ENCODE results near the gene GGTLC2.
"Not testable (repeated sequence)": the region's sequence is repeated elsewhere in the genome, so short reads cannot be mapped to it uniquely, and the experiment has no call there.

The GGTLC2 gene

GRCh38 chr22:22638313-22638712 lies 6.1 kb upstream of the GGTLC2 start:
- not testable (repeated sequence) for DNase-seq

GRCh38 chr22:22642255-22642654 lies 2.2 kb upstream of the GGTLC2 start:
- not testable (repeated sequence) for DNase-seq

- DNase-seq, result not testable (repeated sequence)
Observed at GRCh38 chr22:22645969-22646368, 1.6 kb downstream of the GGTLC2 start.

- not testable (repeated sequence) for DNase-seq
Observed at GRCh38 chr22:22647952-22648351, 3.5 kb downstream of the GGTLC2 start.

- not testable (repeated sequence) for DNase-seq
Observed at GRCh38 chr22:22648863-22649536, 4.6 kb downstream of the GGTLC2 start.

GRCh38 chr22:22649761-22650160 lies 5.3 kb downstream of the GGTLC2 start:
- DNase-seq, result not testable (repeated sequence)

- not testable (repeated sequence) for DNase-seq
Observed at GRCh38 chr22:22650398-22650797, 6.0 kb downstream of the GGTLC2 start.

- not testable (repeated sequence) for DNase-seq
Observed at GRCh38 chr22:22650803-22651515, 6.5 kb downstream of the GGTLC2 start.

GRCh38 chr22:22651593-22651992 lies 7.2 kb downstream of the GGTLC2 start:
- not testable (repeated sequence) for DNase-seq

- DNase-seq, result not testable (repeated sequence)
Observed at GRCh38 chr22:22652102-22652501, 7.7 kb downstream of the GGTLC2 start.

- not testable (repeated sequence) for DNase-seq
Observed at GRCh38 chr22:22652573-22652972, 8.2 kb downstream of the GGTLC2 start.

GRCh38 chr22:22653677-22654381 lies 9.4 kb downstream of the GGTLC2 start:
- DNase-seq, result not testable (repeated sequence)

GRCh38 chr22:22655452-22656290 lies 11.3 kb downstream of the GGTLC2 start:
- DNase-seq, result no peak

- DNase-seq, result no peak
Observed at GRCh38 chr22:22657712-22658111, 13.3 kb downstream of the GGTLC2 start.

- DNase-seq, result no peak
Observed at GRCh38 chr22:22661275-22661674, 16.9 kb downstream of the GGTLC2 start.

GRCh38 chr22:22662095-22662494 lies 17.7 kb downstream of the GGTLC2 start:
- no peak for DNase-seq

GRCh38 chr22:22663861-22664800 lies 19.7 kb downstream of the GGTLC2 start:
- no peak for DNase-seq

GRCh38 chr22:22666307-22667091 lies 22.1 kb downstream of the GGTLC2 start:
- DNase-seq, result no peak

GRCh38 chr22:22667966-22668880 lies 23.8 kb downstream of the GGTLC2 start:
- DNase-seq, result no peak

GRCh38 chr22:22669093-22669492 lies 24.7 kb downstream of the GGTLC2 start:
- no peak for DNase-seq

Measured in activated CD8-positive, alpha-beta memory T cell treated with anti-CD3 and anti-CD28 coated beads, Interleukin-2, amount 50 U/mL, for 4 hours (primary cell).